Thyroid gland (tissue), 4 donors: Measurements from ENCODE around the gene B4GALT5. TPM values are rescaled to one million over a fixed set of nuclear protein-coding genes. Genes with fewer than 3 reads are reported as not detected.

Experiments used
- DNase-seq, 2 donors: peaks; one replicate each; pipeline ENCODE4 v3.0.0-alpha.2; 2019
- H3K27ac ChIP-seq, 3 donors: fragments of 200-600 bp; sonication (generic); 1 replicate in 2 of 3; 2 replicates in 1 of 3; pipeline ENCODE4 v1.5.1; 2016 to 2019; ENCODE audit warnings: mild to moderate bottlenecking in 1 of 3, moderate library complexity in 1 of 3
- H3K27me3 ChIP-seq: fragments of 200-600 bp; sonication (generic); one replicate; pipeline ENCODE4 v1.5.1; 2019
- H3K36me3 ChIP-seq, 2 donors: fragments of 200-600 bp; sonication (generic); one replicate each; pipeline ENCODE4 v1.5.1; 2016 to 2019
- H3K4me1 ChIP-seq, 2 donors: fragments of 200-600 bp; sonication (generic); one replicate each; pipeline ENCODE4 v1.5.1; 2017 to 2019
- H3K4me3 ChIP-seq, 3 donors: fragments of 200-600 bp; sonication (generic); replicated peaks in 1 of 3; 1 replicate in 2 of 3; 2 replicates in 1 of 3; pipeline ENCODE4 v1.5.1; 2016; ENCODE audit warnings: mild to moderate bottlenecking in 1 of 3
- H3K9me3 ChIP-seq: fragments of 200-600 bp; sonication (generic); one replicate; pipeline ENCODE4 v1.5.1; 2017
- CTCF ChIP-seq, 6 experiments: fragments of 200-600 bp in 3 of 6; fragments of 450-650 bp in 3 of 6; sonication (generic) in 3 of 6; IDR thresholded peaks; one replicate each; pipeline ENCODE4 v1.5.1; 2016 to 2019; ENCODE audit warnings: antibody characterized with exemption in 6 of 6, mild to moderate bottlenecking in 2 of 6, inconsistent platforms in 1 of 6, moderate library complexity in 1 of 6
- POLR2A ChIP-seq, 2 donors: fragments of 450-650 bp; IDR thresholded peaks; one replicate each; pipeline ENCODE4 v1.6.1; 2017; ENCODE audit warnings: antibody characterized with exemption in 2 of 2, mild to moderate bottlenecking in 2 of 2, moderate library complexity in 1 of 2
- WGBS, 2 donors: methylation state at CpG; one replicate each; pipeline ENCODE4 v1.1.5; 2017; 5-methylcytosine and 5-hydroxymethylcytosine counted together
- intact Hi-C: fragments of 100-400 bp; cut with DNase I; formaldehyde crosslinking; loops from one replicate; pipeline ENCODE4 v1.15.1; 2023
- total RNA-seq, 4 donors: library from RNA; depleted of rRNA; stranded (reverse); fragments of >200 nt; gene quantifications; one replicate each; pipeline ENCODE4 v1.2.3, GENCODE V29; 2016

B4GALT5 gene
- total RNA-seq, 4 donors from 2014 or later: 11.5 to 22.2 (median 17.6) TPM

- Histone ChIP-seq H3K9me3 (no peaks in the 10 kb centered on the region), H3K27ac (no peak overlapping the region), H3K27me3 (no peaks in the 10 kb centered on the region), H3K36me3 (peaks cover 0 to 22% of the 10 kb centered on the region in 2 donors), H3K4me1 (no peaks in the 10 kb centered on the region), H3K4me3 (no peak overlapping the region)
- DNase-seq: no peak
- intact Hi-C loops: no loop called here
- 90 to 91% methylated on average over 3 of the region's 3 CpGs for WGBS, 2 donors
- TF ChIP-seq POLR2A (IDR thresholded peaks at IDR 0.05) (no peak), CTCF (IDR thresholded peaks at IDR 0.05) (no peak)
Observed at GRCh38 chr20:49649672-49650071, 64.0 kb downstream of the B4GALT5 start.

GRCh38 chr20:49647550-49647949, 66.1 kb downstream of the B4GALT5 start:
- Histone ChIP-seq H3K9me3 (no peaks in the 10 kb centered on the region), H3K4me3 (no peak overlapping the region), H3K27me3 (no peaks in the 10 kb centered on the region), H3K4me1 (peaks cover 2 to 6% of the 10 kb centered on the region in 2 donors), H3K27ac (no peak overlapping the region), H3K36me3 (peaks cover 0 to 18% of the 10 kb centered on the region in 2 donors)
- intact Hi-C loops: no loop called here
- DNase-seq: no peak
- TF ChIP-seq POLR2A (IDR thresholded peaks at IDR 0.05): no peak
- TF ChIP-seq CTCF (IDR thresholded peaks at IDR 0.05): no peak
- WGBS, 2 donors: 95 to 96% methylated on average over 6 of the region's 6 CpGs

GRCh38 chr20:49646528-49646927, 67.2 kb downstream of the B4GALT5 start:
- 84 to 87% methylated on average over 2 of the region's 2 CpGs for WGBS, 2 donors
- Histone ChIP-seq H3K9me3 (no peaks in the 10 kb centered on the region), H3K4me3 (no peak overlapping the region), H3K4me1 (peaks cover 12 to 16% of the 10 kb centered on the region in 2 donors), H3K36me3 (peaks cover under 1 to 18% of the 10 kb centered on the region in 2 donors), H3K27me3 (no peaks in the 10 kb centered on the region), H3K27ac (no peak overlapping the region)
- no peak for DNase-seq
- TF ChIP-seq POLR2A (IDR thresholded peaks at IDR 0.05): no peak
- TF ChIP-seq CTCF (IDR thresholded peaks at IDR 0.05): no peak
- intact Hi-C loops: no loop called here

GRCh38 chr20:49646126-49646525, 67.6 kb downstream of the B4GALT5 start:
- Histone ChIP-seq H3K4me3 (no peak overlapping the region), H3K9me3 (no peaks in the 10 kb centered on the region), H3K36me3 (peaks cover 4 to 18% of the 10 kb centered on the region in 2 donors), H3K27ac (no peak overlapping the region), H3K4me1 (peaks cover 13 to 20% of the 10 kb centered on the region in 2 donors), H3K27me3 (no peaks in the 10 kb centered on the region)
- no peak for TF ChIP-seq POLR2A (IDR thresholded peaks at IDR 0.05)
- no peak for TF ChIP-seq CTCF (IDR thresholded peaks at IDR 0.05)
- intact Hi-C loops: no loop called here
- DNase-seq: no peak
- 95 to 97% methylated on average over 3 of the region's 3 CpGs for WGBS, 2 donors

- intact Hi-C loops: no loop called here
- H3K4me3 ChIP-seq: no peak overlapping the region
- H3K4me1 ChIP-seq: peaks cover 13 to 22% of the 10 kb centered on the region in 2 donors
- no peak overlapping the region for H3K27ac ChIP-seq
- TF ChIP-seq POLR2A (IDR thresholded peaks at IDR 0.05): no peak
- no peak for TF ChIP-seq CTCF (IDR thresholded peaks at IDR 0.05)
- no peaks in the 10 kb centered on the region for H3K27me3 ChIP-seq
- no peaks in the 10 kb centered on the region for H3K9me3 ChIP-seq
- peaks cover 8 to 21% of the 10 kb centered on the region in 2 donors for H3K36me3 ChIP-seq
- no peak for DNase-seq
- WGBS, 2 donors: 78 to 82% methylated on average over 5 of the region's 5 CpGs
Observed at GRCh38 chr20:49644980-49645565, 68.6 kb downstream of the B4GALT5 start.
